SH-SY5Y (cell line): ENCODE results near the gene ISCA2.

ENCODE experiments used
- GATA2 ChIP-seq: IDR thresholded peaks from 2 replicates; pipeline ENCODE4 v1.6.1; 2011; ENCODE audit warnings: mild to moderate bottlenecking, low read depth, low read length
- GATA3 ChIP-seq: IDR thresholded peaks from 2 replicates; pipeline ENCODE4 v1.6.1; 2011; ENCODE audit warnings: low read depth, mild to moderate bottlenecking, low read length, moderate library complexity

GRCh38 chr14:74474376-74474775, 19.2 kb upstream of the ISCA2 start:
- no peak for TF ChIP-seq GATA2
- TF ChIP-seq GATA3 = no peak
